CD14-positive monocyte (primary cell): Measurements from ENCODE around the gene SEPTIN5. TPM values are rescaled to one million over a fixed set of nuclear protein-coding genes. Genes with fewer than 3 reads are reported as not detected.

Source experiments
- DNase-seq, 3 donors: peaks; one replicate each; pipeline ENCODE4 v3.0.0-alpha.2; 2011 to 2022
- H2AFZ ChIP-seq: 2 replicates; pipeline ENCODE4 v1.6.0; 2012; ENCODE audit warnings: mild to moderate bottlenecking, low read depth, low read length, inconsistent platforms; ENCODE audit not compliant: insufficient read depth, poor library complexity, severe bottlenecking
- H3K27ac ChIP-seq, 2 donors: 1 replicate in 1 of 2; 2 replicates in 1 of 2; pipeline ENCODE4 v1.5.1; 2012 to 2013; ENCODE audit warnings: low read length in 2 of 2, control low read depth in 1 of 2, inconsistent platforms in 1 of 2, low read depth in 1 of 2, mild to moderate bottlenecking in 1 of 2
- H3K27me3 ChIP-seq, 2 donors: one replicate each; pipeline versions ENCODE4 v1.6.0 to v1.6.1; 2011 to 2013; ENCODE audit warnings: low read length in 2 of 2; ENCODE audit not compliant: control insufficient read depth in 2 of 2, insufficient read depth in 2 of 2
- H3K36me3 ChIP-seq, 2 donors: replicated peaks in 1 of 2; 1 replicate in 1 of 2; 2 replicates in 1 of 2; pipeline versions ENCODE4 v1.5.1 to v1.6.1; 2012 to 2013; ENCODE audit warnings: low read length in 2 of 2, control low read depth in 1 of 2, inconsistent platforms in 1 of 2, mild to moderate bottlenecking in 1 of 2; ENCODE audit not compliant: insufficient read depth in 2 of 2, control insufficient read depth in 1 of 2
- H3K4me1 ChIP-seq, 2 donors: 1 replicate in 1 of 2; 2 replicates in 1 of 2; pipeline versions ENCODE4 v1.5.1 to v1.6.1; 2012 to 2013; ENCODE audit warnings: low read length in 2 of 2, control low read depth in 1 of 2, inconsistent platforms in 1 of 2, mild to moderate bottlenecking in 1 of 2, moderate library complexity in 1 of 2; ENCODE audit not compliant: insufficient read depth in 2 of 2, control insufficient read depth in 1 of 2
- H3K4me2 ChIP-seq: replicated peaks from 2 replicates; pipeline ENCODE3; 2012; ENCODE audit warnings: low read length, moderate library complexity, mild to moderate bottlenecking; ENCODE audit not compliant: poor library complexity, severe bottlenecking; ENCODE audit errors: extremely low read depth
- H3K4me3 ChIP-seq, 3 experiments: fragments of 200-600 bp in 1 of 3; sonication (generic) in 1 of 3; replicated peaks in 1 of 3; 1 replicate in 2 of 3; 2 replicates in 1 of 3; pipeline ENCODE4 v1.5.1; 2011 to 2013; ENCODE audit warnings: low read length in 3 of 3, mild to moderate bottlenecking in 3 of 3, control low read depth in 2 of 3, low read depth in 2 of 3, inconsistent platforms in 1 of 3, moderate library complexity in 1 of 3
- H3K79me2 ChIP-seq: 2 replicates; pipeline ENCODE4 v1.6.0; 2012; ENCODE audit warnings: mild to moderate bottlenecking, control low read depth, inconsistent platforms, low read length, moderate library complexity; ENCODE audit not compliant: insufficient read depth
- H3K9ac ChIP-seq: 2 replicates; pipeline ENCODE4 v1.6.0; 2017; ENCODE audit warnings: low read length, mild to moderate bottlenecking; ENCODE audit not compliant: insufficient read depth, poor library complexity, severe bottlenecking
- H3K9me3 ChIP-seq, 2 donors: replicated peaks in 1 of 2; 1 replicate in 1 of 2; 2 replicates in 1 of 2; pipeline versions ENCODE4 v1.5.1 to v1.6.1; 2012 to 2013; ENCODE audit warnings: low read length in 2 of 2, control low read depth in 1 of 2; ENCODE audit not compliant: control insufficient read depth in 1 of 2, insufficient read depth in 1 of 2
- H4K20me1 ChIP-seq: 2 replicates; pipeline ENCODE4 v1.6.0; 2012; ENCODE audit warnings: mild to moderate bottlenecking, low read length, control low read depth, moderate library complexity; ENCODE audit not compliant: insufficient read depth
- H3K27ac Mint-ChIP-seq, 7 donors: one replicate each; pipeline ENCODE4 v1.8.0; 2020; ENCODE audit warnings: mild to moderate bottlenecking in 7 of 7, mixed read lengths in 7 of 7, moderate library complexity in 6 of 7, inconsistent platforms in 2 of 7
- H3K27me3 Mint-ChIP-seq, 3 donors: one replicate each; pipeline ENCODE4 v1.8.0; 2021 to 2022; ENCODE audit warnings: low read depth in 3 of 3, mild to moderate bottlenecking in 3 of 3, mixed read lengths in 3 of 3, moderate library complexity in 3 of 3, inconsistent platforms in 1 of 3
- H3K36me3 Mint-ChIP-seq, 2 donors: one replicate each; pipeline ENCODE4 v1.8.0; 2020; ENCODE audit warnings: mixed read lengths in 2 of 2, inconsistent platforms in 1 of 2, mild to moderate bottlenecking in 1 of 2
- H3K4me1 Mint-ChIP-seq: one replicate; pipeline ENCODE4 v1.8.0; 2020; ENCODE audit warnings: mild to moderate bottlenecking, mixed read lengths
- H3K4me3 Mint-ChIP-seq, 2 donors: one replicate each; pipeline ENCODE4 v1.8.0; 2020; ENCODE audit warnings: mild to moderate bottlenecking in 2 of 2, mixed read lengths in 2 of 2, moderate library complexity in 1 of 2
- H3K9me3 Mint-ChIP-seq, 7 donors: one replicate each; pipeline ENCODE4 v1.8.0; 2020 to 2022; ENCODE audit warnings: mixed read lengths in 7 of 7, mild to moderate bottlenecking in 6 of 7, moderate library complexity in 6 of 7, inconsistent platforms in 2 of 7
- WGBS: methylation state at CpG from one replicate; pipeline ENCODE4 v1.1.5; 2013; ENCODE audit warnings: missing lambda C conversion rate; ENCODE audit not compliant: insufficient coverage; 5-methylcytosine and 5-hydroxymethylcytosine counted together
- intact Hi-C, 2 donors: fragments of 100-400 bp; cut with micrococcal nuclease; formaldehyde crosslinking; loops; one replicate each; pipeline versions ENCODE4 v1.15.0 to v1.15.1; 2023
- polyA plus RNA-seq, 3 donors: library from polyadenylated mRNA; depleted of rRNA in 1 of 3; unstranded in 2 of 3; stranded (reverse) in 1 of 3; fragments of 300-500 nt in 2 of 3; fragments of >200 nt in 1 of 3; fragmentation: Illumina TruSeq in 2 of 3; gene quantifications; 1 replicate in 2 of 3; 2 replicates in 1 of 3; pipeline ENCODE4 v1.2.3, GENCODE V29; 2012 to 2021
- TF ChIP-seq, protein P1 (sequence below): fragments of 200-600 bp; IDR thresholded peaks from one replicate; pipeline ENCODE4 v1.8.0; 2022; ENCODE audit warnings: antibody characterized with exemption, mild to moderate bottlenecking

The SEPTIN5 gene
- polyA plus RNA-seq, 3 donors = 0.50 to 0.64 TPM; not detected in 1

DNA sequence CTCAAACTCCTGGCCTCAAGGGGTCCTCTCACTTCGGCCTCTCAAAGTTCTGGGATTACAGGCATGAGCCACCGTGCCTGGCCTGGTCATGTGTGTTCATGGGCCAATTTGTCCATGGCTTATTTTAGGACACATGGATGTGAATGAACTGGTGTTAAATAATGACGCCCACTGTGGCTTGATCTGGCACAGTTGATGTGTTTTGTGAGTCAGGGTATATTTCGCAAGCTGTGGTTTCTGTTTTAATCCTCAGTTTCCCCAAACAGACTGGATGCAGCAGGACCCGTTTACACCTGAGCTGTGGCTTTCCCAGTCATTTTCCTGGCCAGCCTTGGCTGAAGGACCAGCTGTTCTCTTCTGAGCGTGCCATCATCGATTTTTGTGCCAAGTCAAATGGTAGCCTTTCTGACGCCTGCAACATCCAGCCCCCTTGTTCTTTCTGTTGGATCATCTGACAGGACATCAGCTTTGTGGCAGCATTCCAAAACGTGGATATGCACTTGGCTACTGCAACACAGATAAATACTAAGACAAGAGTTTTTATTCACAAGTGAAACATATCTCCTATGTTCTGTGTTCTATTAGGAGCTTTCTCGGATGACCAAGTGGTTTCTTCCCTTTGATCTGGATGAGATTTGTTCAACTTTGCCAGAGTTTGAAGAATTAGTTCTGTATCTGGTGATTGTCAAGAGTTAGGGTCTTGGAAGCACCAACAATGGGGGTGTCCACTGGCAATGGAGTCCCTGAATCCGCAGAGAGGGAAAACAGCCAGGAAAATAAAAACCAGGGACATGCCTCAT is 40.0 kb upstream of the SEPTIN5 start:
- H3K27ac ChIP-seq = no peak overlapping the region
- H2AFZ ChIP-seq = no peak overlapping the region
- no peaks in the 10 kb centered on the region for H3K27me3 ChIP-seq
- no peak overlapping the region for H3K9ac ChIP-seq
- H3K9me3 ChIP-seq = no peaks in the 10 kb centered on the region
- no peak overlapping the region for H3K4me3 Mint-ChIP-seq
- TF ChIP-seq, protein P1, sequence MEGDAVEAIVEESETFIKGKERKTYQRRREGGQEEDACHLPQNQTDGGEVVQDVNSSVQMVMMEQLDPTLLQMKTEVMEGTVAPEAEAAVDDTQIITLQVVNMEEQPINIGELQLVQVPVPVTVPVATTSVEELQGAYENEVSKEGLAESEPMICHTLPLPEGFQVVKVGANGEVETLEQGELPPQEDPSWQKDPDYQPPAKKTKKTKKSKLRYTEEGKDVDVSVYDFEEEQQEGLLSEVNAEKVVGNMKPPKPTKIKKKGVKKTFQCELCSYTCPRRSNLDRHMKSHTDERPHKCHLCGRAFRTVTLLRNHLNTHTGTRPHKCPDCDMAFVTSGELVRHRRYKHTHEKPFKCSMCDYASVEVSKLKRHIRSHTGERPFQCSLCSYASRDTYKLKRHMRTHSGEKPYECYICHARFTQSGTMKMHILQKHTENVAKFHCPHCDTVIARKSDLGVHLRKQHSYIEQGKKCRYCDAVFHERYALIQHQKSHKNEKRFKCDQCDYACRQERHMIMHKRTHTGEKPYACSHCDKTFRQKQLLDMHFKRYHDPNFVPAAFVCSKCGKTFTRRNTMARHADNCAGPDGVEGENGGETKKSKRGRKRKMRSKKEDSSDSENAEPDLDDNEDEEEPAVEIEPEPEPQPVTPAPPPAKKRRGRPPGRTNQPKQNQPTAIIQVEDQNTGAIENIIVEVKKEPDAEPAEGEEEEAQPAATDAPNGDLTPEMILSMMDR = no peak
- H3K36me3 Mint-ChIP-seq = no peaks in the 10 kb centered on the region
- peaks cover 0 to 16% (median 7%) of the 10 kb centered on the region in 7 donors for H3K9me3 Mint-ChIP-seq
- H3K4me3 ChIP-seq = no peak overlapping the region
- intact Hi-C loops = no loop called here
- WGBS = 87% methylated on average over 7 of the region's 11 CpGs
- H4K20me1 ChIP-seq = no peaks in the 10 kb centered on the region
- H3K27me3 Mint-ChIP-seq = peaks cover 1 to 15% (median 10%) of the 10 kb centered on the region in 3 donors
- H3K27ac Mint-ChIP-seq = no peak overlapping the region
- no peak for DNase-seq
- no peak overlapping the region for H3K4me2 ChIP-seq
- peaks cover 3% of the 10 kb centered on the region for H3K4me1 Mint-ChIP-seq
- no peaks in the 10 kb centered on the region for H3K4me1 ChIP-seq
- no peaks in the 10 kb centered on the region for H3K79me2 ChIP-seq
- no peaks in the 10 kb centered on the region for H3K36me3 ChIP-seq

DNA sequence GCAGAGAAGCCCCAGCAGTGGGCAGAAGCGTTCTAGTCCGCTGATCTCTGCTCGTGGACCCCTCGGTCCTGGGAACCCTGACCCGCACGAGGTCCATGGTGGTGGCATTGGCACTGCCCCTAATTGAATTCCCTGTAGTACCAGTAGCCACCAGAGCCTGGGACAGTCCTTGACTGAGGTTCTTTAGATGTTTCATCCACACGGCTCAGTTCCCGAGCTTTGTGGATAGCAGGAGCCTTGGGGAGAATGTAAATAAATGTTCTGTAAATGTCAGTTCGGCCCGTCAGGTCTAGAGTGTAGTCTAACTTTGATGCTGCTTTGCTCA is 39.4 kb upstream of the SEPTIN5 start:
- H3K4me1 Mint-ChIP-seq = no peaks in the 10 kb centered on the region
- no peaks in the 10 kb centered on the region for H4K20me1 ChIP-seq
- H3K9me3 ChIP-seq = no peaks in the 10 kb centered on the region
- no peak overlapping the region for H3K4me3 Mint-ChIP-seq
- TF ChIP-seq, protein P1 = no peak
- no peak overlapping the region for H3K27ac Mint-ChIP-seq
- no peak overlapping the region for H3K27ac ChIP-seq
- H3K79me2 ChIP-seq = no peaks in the 10 kb centered on the region
- peaks cover 0 to 16% (median 7%) of the 10 kb centered on the region in 7 donors for H3K9me3 Mint-ChIP-seq
- H3K4me3 ChIP-seq = no peak overlapping the region
- no peaks in the 10 kb centered on the region for H3K36me3 ChIP-seq
- no peaks in the 10 kb centered on the region for H3K36me3 Mint-ChIP-seq
- no peaks in the 10 kb centered on the region for H3K27me3 ChIP-seq
- H2AFZ ChIP-seq = no peak overlapping the region
- intact Hi-C loops = no loop called here
- WGBS = 95% methylated on average over 9 of the region's 10 CpGs
- H3K9ac ChIP-seq = no peak overlapping the region
- no peaks in the 10 kb centered on the region for H3K4me1 ChIP-seq
- DNase-seq = no peak
- H3K27me3 Mint-ChIP-seq = peaks cover 1 to 15% (median 10%) of the 10 kb centered on the region in 3 donors
- H3K4me2 ChIP-seq = no peak overlapping the region
